NB4 (cell line): ENCODE data around the gene FKBP7.

ENCODE experiments used
- TF ChIP-seq, protein P1 (sequence below): IDR thresholded peaks from one replicate; pipeline ENCODE4 v1.5.1; 2012; ENCODE audit warnings: low read depth, low read length
- TF ChIP-seq, protein P2 (sequence below): IDR thresholded peaks from 2 replicates; pipeline ENCODE4 v1.6.1; 2011; ENCODE audit warnings: low read depth, low read length

DNA sequence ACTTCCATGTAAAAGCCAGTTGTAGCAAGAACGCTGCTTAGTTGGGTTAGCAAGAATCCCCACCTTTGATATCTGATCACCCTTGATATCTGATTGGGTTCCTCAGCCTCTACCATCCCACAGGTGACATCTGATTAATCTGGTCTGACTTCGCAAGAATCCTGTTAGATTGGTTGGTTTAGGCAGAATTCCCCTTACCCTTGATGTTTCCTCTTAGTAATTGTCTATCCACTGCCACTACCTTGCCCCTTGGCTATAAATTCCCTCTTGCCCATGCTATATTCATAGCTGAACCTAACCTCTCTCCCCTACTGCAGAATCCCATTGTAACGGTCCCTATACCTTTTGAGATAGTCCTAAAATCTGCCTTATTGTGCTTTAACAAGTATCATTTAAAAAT lies 60.5 kb downstream of the FKBP7 start:
- TF ChIP-seq, protein P1, sequence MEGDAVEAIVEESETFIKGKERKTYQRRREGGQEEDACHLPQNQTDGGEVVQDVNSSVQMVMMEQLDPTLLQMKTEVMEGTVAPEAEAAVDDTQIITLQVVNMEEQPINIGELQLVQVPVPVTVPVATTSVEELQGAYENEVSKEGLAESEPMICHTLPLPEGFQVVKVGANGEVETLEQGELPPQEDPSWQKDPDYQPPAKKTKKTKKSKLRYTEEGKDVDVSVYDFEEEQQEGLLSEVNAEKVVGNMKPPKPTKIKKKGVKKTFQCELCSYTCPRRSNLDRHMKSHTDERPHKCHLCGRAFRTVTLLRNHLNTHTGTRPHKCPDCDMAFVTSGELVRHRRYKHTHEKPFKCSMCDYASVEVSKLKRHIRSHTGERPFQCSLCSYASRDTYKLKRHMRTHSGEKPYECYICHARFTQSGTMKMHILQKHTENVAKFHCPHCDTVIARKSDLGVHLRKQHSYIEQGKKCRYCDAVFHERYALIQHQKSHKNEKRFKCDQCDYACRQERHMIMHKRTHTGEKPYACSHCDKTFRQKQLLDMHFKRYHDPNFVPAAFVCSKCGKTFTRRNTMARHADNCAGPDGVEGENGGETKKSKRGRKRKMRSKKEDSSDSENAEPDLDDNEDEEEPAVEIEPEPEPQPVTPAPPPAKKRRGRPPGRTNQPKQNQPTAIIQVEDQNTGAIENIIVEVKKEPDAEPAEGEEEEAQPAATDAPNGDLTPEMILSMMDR, result no peak
- TF ChIP-seq, protein P2, sequence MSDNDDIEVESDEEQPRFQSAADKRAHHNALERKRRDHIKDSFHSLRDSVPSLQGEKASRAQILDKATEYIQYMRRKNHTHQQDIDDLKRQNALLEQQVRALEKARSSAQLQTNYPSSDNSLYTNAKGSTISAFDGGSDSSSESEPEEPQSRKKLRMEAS, result no peak
